GM21360 (cell line): ENCODE measurements around the gene BCAR1.
"Not testable (repeated sequence)": the region's sequence is repeated elsewhere in the genome, so short reads cannot be mapped to it uniquely, and the experiment has no call there.

Experiments
- ATAC-seq: cut with Tn5 transposase; IDR thresholded peaks from one replicate; pipeline ENCODE4 v1.9.1; 2021; ENCODE audit warnings: mild to moderate bottlenecking, moderate library complexity; ENCODE audit not compliant: unreplicated experiment

The BCAR1 gene

GRCh38 chr16:75256059-75256571 is 4.7 kb upstream of the BCAR1 start:
- ATAC-seq, result no peak

GRCh38 chr16:75254359-75254837 is 3.0 kb upstream of the BCAR1 start:
- no peak for ATAC-seq

- no peak for ATAC-seq
Measured at GRCh38 chr16:75252946-75253911, 1.8 kb upstream of the BCAR1 start.

GRCh38 chr16:75252049-75252864 is 833 bp upstream of the BCAR1 start:
- ATAC-seq, result no peak

- ATAC-seq, result peak; percentile 20
Measured at GRCh38 chr16:75250809-75251279, 580 bp downstream of the BCAR1 start.

GRCh38 chr16:75250089-75250808 is 1.2 kb downstream of the BCAR1 start:
- no peak for ATAC-seq

GRCh38 chr16:75249441-75249840 is 2.0 kb downstream of the BCAR1 start:
- no peak for ATAC-seq

- ATAC-seq, result no peak
Measured at GRCh38 chr16:75248536-75249380, 2.7 kb downstream of the BCAR1 start.

- ATAC-seq, result no peak
Measured at GRCh38 chr16:75248142-75248535, 3.3 kb downstream of the BCAR1 start.

- ATAC-seq, result no peak
Measured at GRCh38 chr16:75247249-75247648, 4.2 kb downstream of the BCAR1 start.

- ATAC-seq, result no peak
Measured at GRCh38 chr16:75246504-75247205, 4.8 kb downstream of the BCAR1 start.

- no peak for ATAC-seq
Measured at GRCh38 chr16:75244844-75245758, 6.3 kb downstream of the BCAR1 start.

- no peak for ATAC-seq
Measured at GRCh38 chr16:75244225-75244809, 7.1 kb downstream of the BCAR1 start.

- no peak for ATAC-seq
Measured at GRCh38 chr16:75243667-75244224, 7.7 kb downstream of the BCAR1 start.

GRCh38 chr16:75242436-75243078 is 8.9 kb downstream of the BCAR1 start:
- not testable (repeated sequence) for ATAC-seq

GRCh38 chr16:75241955-75242354 is 9.5 kb downstream of the BCAR1 start:
- no peak for ATAC-seq

- ATAC-seq, result no peak
Measured at GRCh38 chr16:75241412-75241811, 10.0 kb downstream of the BCAR1 start.
